Neural progenitor cell (in vitro differentiated cells): Measurements from ENCODE around the gene STC2.

Experiments
- CTCF ChIP-seq: fragments of 200-600 bp; sonication (generic); IDR thresholded peaks from 2 replicates; pipeline ENCODE4 v1.5.1; 2017; ENCODE audit warnings: antibody characterized with exemption, mild to moderate bottlenecking
- EZH2 ChIP-seq: fragments of 200-600 bp; sonication (generic); IDR thresholded peaks from 2 replicates; pipeline ENCODE4 v1.6.1; 2017; ENCODE audit warnings: antibody characterized with exemption, mild to moderate bottlenecking, moderate library complexity
- EZH2phosphoT487 ChIP-seq: fragments of 200-600 bp; sonication (generic); IDR thresholded peaks from 2 replicates; pipeline ENCODE4 v1.6.1; 2017; ENCODE audit warnings: antibody characterized with exemption

GRCh38 chr5:173297813-173298212, 30.4 kb downstream of the STC2 start:
- TF ChIP-seq EZH2 (no peak), CTCF (no peak), EZH2phosphoT487 (no peak)
